DOHH2 (cell line): Measurements from ENCODE around the gene AKAP8.

Experiments
- H3F3A ChIP-seq: fragments of 200-600 bp; sonication (generic), shearing (Covaris generic); 2 replicates; pipeline ENCODE4 v1.6.0; 2016; ENCODE audit warnings: antibody characterized with exemption, mild to moderate bottlenecking; ENCODE audit not compliant: control insufficient read depth, insufficient read depth
- H3K27ac ChIP-seq: fragments of 200-600 bp; sonication (generic); 2 replicates; pipeline ENCODE4 v1.5.1; 2014; ENCODE audit warnings: low read depth, mild to moderate bottlenecking, low read length, moderate library complexity
- H3K27me3 ChIP-seq: fragments of 200-600 bp; sonication (generic); 2 replicates; pipeline ENCODE4 v1.6.1; 2014; ENCODE audit warnings: mild to moderate bottlenecking, low read length, mixed read lengths; ENCODE audit not compliant: control insufficient read depth
- H3K36me3 ChIP-seq: fragments of 200-600 bp; sonication (generic); 2 replicates; pipeline ENCODE4 v1.6.1; 2014; ENCODE audit warnings: mild to moderate bottlenecking, low read length, moderate library complexity, mixed read lengths; ENCODE audit not compliant: control insufficient read depth
- H3K4me1 ChIP-seq: fragments of 200-600 bp; sonication (generic); 2 replicates; pipeline ENCODE4 v1.6.1; 2014; ENCODE audit warnings: mild to moderate bottlenecking, low read length, mixed read lengths; ENCODE audit not compliant: control insufficient read depth
- H3K4me2 ChIP-seq: fragments of 200-600 bp; sonication (generic); 2 replicates; pipeline ENCODE4 v1.6.0; 2014; ENCODE audit warnings: mild to moderate bottlenecking, low read length, moderate library complexity
- H3K4me3 ChIP-seq: fragments of 200-600 bp; sonication (generic); 2 replicates; pipeline ENCODE4 v1.5.1; 2014; ENCODE audit warnings: mild to moderate bottlenecking, low read length, mixed read lengths
- H3K79me2 ChIP-seq: fragments of 200-600 bp; sonication (generic); 2 replicates; pipeline ENCODE4 v1.6.1; 2014; ENCODE audit warnings: mild to moderate bottlenecking, low read length, mixed read lengths; ENCODE audit not compliant: control insufficient read depth
- H3K9me2 ChIP-seq: fragments of 200-600 bp; sonication (generic); replicated peaks from 2 replicates; pipeline ENCODE4 v1.6.1; 2014; ENCODE audit warnings: mild to moderate bottlenecking, low read length, mixed read lengths; ENCODE audit not compliant: control insufficient read depth
- H3K9me3 ChIP-seq: fragments of 200-600 bp; sonication (generic); 2 replicates; pipeline ENCODE4 v1.6.1; 2014; ENCODE audit warnings: antibody characterized with exemption, low read length, mixed read lengths; ENCODE audit not compliant: control insufficient read depth, insufficient read depth
- H4K20me1 ChIP-seq: fragments of 200-600 bp; sonication (generic); 2 replicates; pipeline ENCODE4 v1.6.0; 2014; ENCODE audit warnings: low read depth, mild to moderate bottlenecking, antibody characterized with exemption, low read length, moderate library complexity; ENCODE audit not compliant: control insufficient read depth, insufficient read depth
- CTCF ChIP-seq: fragments of 200-600 bp; sonication (generic); IDR thresholded peaks from one replicate; pipeline ENCODE4 v1.5.1; 2014; ENCODE audit warnings: antibody characterized with exemption, mild to moderate bottlenecking, low read depth, low read length; ENCODE audit not compliant: poor library complexity, severe bottlenecking
- EZH2phosphoT487 ChIP-seq: fragments of 200-600 bp; sonication (generic); IDR thresholded peaks from 2 replicates; pipeline ENCODE4 v1.6.1; 2017; ENCODE audit warnings: borderline replicate concordance, mild to moderate bottlenecking, antibody characterized with exemption, low read length, moderate library complexity, mixed read lengths

Gene AKAP8

DNA sequence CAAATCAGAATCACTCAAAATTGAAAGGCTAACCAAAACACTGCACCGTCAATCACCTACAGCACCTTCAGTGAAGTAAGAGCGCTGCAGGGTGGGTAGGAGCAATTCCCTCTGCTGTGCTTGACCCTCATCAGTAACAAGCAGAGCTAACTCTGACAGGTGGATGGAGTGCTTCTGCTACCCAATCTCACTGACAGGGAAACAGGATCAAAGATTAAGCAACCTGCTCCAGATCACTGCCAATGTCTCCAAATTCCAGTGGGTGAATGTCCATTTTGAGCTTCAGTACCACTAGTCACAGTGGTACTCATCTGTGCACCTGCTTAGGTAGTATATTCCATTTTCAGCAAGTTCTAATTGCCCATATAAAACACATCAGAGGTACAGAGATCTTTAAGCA, 72.4 kb downstream of the AKAP8 start:
- peaks cover 49% of the 10 kb centered on the region for H4K20me1 ChIP-seq
- no peak overlapping the region for H3K4me2 ChIP-seq
- peaks cover 9% of the 10 kb centered on the region for H3F3A ChIP-seq
- H3K27ac ChIP-seq = no peak overlapping the region
- no peaks in the 10 kb centered on the region for H3K9me3 ChIP-seq
- no peaks in the 10 kb centered on the region for H3K27me3 ChIP-seq
- TF ChIP-seq EZH2phosphoT487 = no peak
- TF ChIP-seq CTCF = no peak
- no peak overlapping the region for H3K4me3 ChIP-seq
- peaks cover 100% of the 10 kb centered on the region for H3K79me2 ChIP-seq
- peaks cover 7% of the 10 kb centered on the region for H3K36me3 ChIP-seq
- no peaks in the 10 kb centered on the region for H3K9me2 ChIP-seq
- peaks cover 77% of the 10 kb centered on the region for H3K4me1 ChIP-seq

GRCh38 chr19:15305582-15306334, 73.8 kb downstream of the AKAP8 start:
- Histone ChIP-seq H3K4me1 (peaks cover 74% of the 10 kb centered on the region), H3K9me2 (no peaks in the 10 kb centered on the region), H3K9me3 (no peaks in the 10 kb centered on the region), H3K27ac (no peak overlapping the region), H3K79me2 (peaks cover 100% of the 10 kb centered on the region), H3K4me2 (no peak overlapping the region), H3K36me3 (peaks cover 7% of the 10 kb centered on the region), H3K27me3 (no peaks in the 10 kb centered on the region), H4K20me1 (peaks cover 53% of the 10 kb centered on the region), H3K4me3 (no peak overlapping the region), H3F3A (peaks cover 5% of the 10 kb centered on the region)
- no peak for TF ChIP-seq EZH2phosphoT487

GRCh38 chr19:15304140-15304705, 75.4 kb downstream of the AKAP8 start:
- Histone ChIP-seq H3K27ac (no peak overlapping the region), H3K4me2 (peak overlapping the region; percentile 7; the same call in 1 of the 2 replicates), H3K79me2 (peaks cover 100% of the 10 kb centered on the region), H3K27me3 (no peaks in the 10 kb centered on the region), H3F3A (peaks cover 5% of the 10 kb centered on the region), H4K20me1 (peaks cover 56% of the 10 kb centered on the region), H3K36me3 (peaks cover 8% of the 10 kb centered on the region), H3K9me2 (no peaks in the 10 kb centered on the region), H3K9me3 (no peaks in the 10 kb centered on the region), H3K4me1 (peaks cover 75% of the 10 kb centered on the region), H3K4me3 (no peak overlapping the region)
- TF ChIP-seq EZH2phosphoT487 = no peak
- no peak for TF ChIP-seq CTCF
